Endodermal cell (in vitro differentiated cells): ENCODE measurements around the gene NFATC1. TPM values are rescaled to one million over a fixed set of nuclear protein-coding genes. Genes with fewer than 3 reads are reported as not detected.

ENCODE experiments used
- DNase-seq: peaks from one replicate; pipeline ENCODE4 v3.0.0-alpha.2; 2017
- H3K27ac ChIP-seq: 2 replicates; pipeline ENCODE4 v1.5.1; 2013; ENCODE audit warnings: mild to moderate bottlenecking, low read depth, low read length, moderate library complexity
- H3K27me3 ChIP-seq: 2 replicates; pipeline ENCODE4 v1.6.1; 2013; ENCODE audit warnings: mild to moderate bottlenecking, low read length, moderate library complexity; ENCODE audit not compliant: insufficient read depth, control insufficient read depth, poor library complexity, severe bottlenecking
- H3K36me3 ChIP-seq: 2 replicates; pipeline ENCODE4 v1.7.0; 2013; ENCODE audit warnings: mild to moderate bottlenecking, low read length, moderate library complexity; ENCODE audit not compliant: control insufficient read depth, insufficient read depth
- H3K4me1 ChIP-seq: one replicate; pipeline ENCODE4 v1.7.0; 2013; ENCODE audit warnings: low read length; ENCODE audit not compliant: control insufficient read depth, insufficient read depth
- H3K4me3 ChIP-seq: 2 replicates; pipeline ENCODE4 v1.5.1; 2013; ENCODE audit warnings: mild to moderate bottlenecking, low read length, moderate library complexity
- H3K9ac ChIP-seq: 2 replicates; pipeline ENCODE4 v1.6.1; 2013; ENCODE audit warnings: mild to moderate bottlenecking, low read length, moderate library complexity; ENCODE audit not compliant: poor library complexity, severe bottlenecking; ENCODE audit errors: extremely low read depth
- H3K9me3 ChIP-seq: 2 replicates; pipeline ENCODE4 v1.6.1; 2013; ENCODE audit warnings: mild to moderate bottlenecking, low read length, moderate library complexity; ENCODE audit not compliant: control insufficient read depth
- H3K27ac Mint-ChIP-seq: 2 replicates; pipeline ENCODE4 v1.8.0; 2020; ENCODE audit warnings: mixed read lengths
- H3K27me3 Mint-ChIP-seq: 2 replicates; pipeline ENCODE4 v1.8.0; 2021; ENCODE audit warnings: mild to moderate bottlenecking, mixed read lengths; ENCODE audit not compliant: insufficient read depth
- H3K36me3 Mint-ChIP-seq: 2 replicates; pipeline ENCODE4 v1.8.0; 2020; ENCODE audit warnings: low read depth, mixed read lengths
- H3K4me1 Mint-ChIP-seq: 2 replicates; pipeline ENCODE4 v1.8.0; 2020; ENCODE audit warnings: mixed read lengths
- H3K4me3 Mint-ChIP-seq: 2 replicates; pipeline ENCODE4 v1.8.0; 2020; ENCODE audit warnings: mild to moderate bottlenecking, moderate library complexity, mixed read lengths
- H3K9me3 Mint-ChIP-seq: 2 replicates; pipeline ENCODE4 v1.8.0; 2020; ENCODE audit warnings: mild to moderate bottlenecking, mixed read lengths
- WGBS, 2 experiments: methylation state at CpG; one replicate each; pipeline versions ENCODE4 v1.1.5 to v1.1.7; 2013; ENCODE audit warnings: missing lambda C conversion rate in 2 of 2, mixed read lengths in 1 of 2; ENCODE audit not compliant: insufficient coverage in 1 of 2, insufficient read length in 1 of 2; 5-methylcytosine and 5-hydroxymethylcytosine counted together
- total RNA-seq, 2 donors: library from RNA; stranded (reverse); fragmentation: NEBNext Ultra II Directional in 1 of 2; extraction: Animal tissue kit (Norgen Biotek cat#: 25700) in 1 of 2; gene quantifications; 2 replicates in 1 of 2; 3 replicates in 1 of 2; pipeline ENCODE4 v1.2.1, GENCODE V29; 2021
- TF ChIP-seq, protein P1 (sequence below): fragments of 200-600 bp; sonication (generic); conservative IDR thresholded peaks from 2 replicates; pipeline ENCODE4 v1.5.0; 2021; ENCODE audit warnings: antibody characterized with exemption, mild to moderate bottlenecking

Gene NFATC1
- total RNA-seq, 2 donors from 2014 or later: 23.4 to 32.5 TPM

DNA sequence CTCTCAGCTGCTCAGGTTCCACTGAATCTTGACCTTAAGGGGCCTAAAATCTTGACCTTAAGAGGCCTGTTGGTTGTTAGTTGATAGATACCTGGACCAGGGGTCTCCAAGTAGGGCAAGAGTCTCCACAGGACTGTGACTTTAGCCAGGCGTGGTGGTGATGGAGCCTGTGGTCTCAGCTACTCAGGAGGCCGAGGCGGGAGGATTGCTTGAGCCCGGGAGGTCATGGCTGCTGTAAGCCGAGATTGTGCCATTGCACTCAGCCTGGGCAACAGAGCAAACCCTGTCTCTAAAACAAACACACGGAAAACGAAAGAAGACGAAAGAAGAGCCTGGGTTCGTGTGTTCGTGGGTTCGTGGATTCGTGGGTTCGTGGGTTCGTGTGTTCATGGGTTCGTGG, 163.7 kb downstream of the NFATC1 start:
- peak; percentile 21 for DNase-seq
- Histone ChIP-seq H3K36me3 (no peaks in the 10 kb centered on the region), H3K27ac (no peak overlapping the region), H3K4me1 (no peaks in the 10 kb centered on the region), H3K27me3 (no peaks in the 10 kb centered on the region), H3K9ac (no peak overlapping the region), H3K9me3 (no peaks in the 10 kb centered on the region), H3K4me3 (no peak overlapping the region)
- TF ChIP-seq, protein P1, sequence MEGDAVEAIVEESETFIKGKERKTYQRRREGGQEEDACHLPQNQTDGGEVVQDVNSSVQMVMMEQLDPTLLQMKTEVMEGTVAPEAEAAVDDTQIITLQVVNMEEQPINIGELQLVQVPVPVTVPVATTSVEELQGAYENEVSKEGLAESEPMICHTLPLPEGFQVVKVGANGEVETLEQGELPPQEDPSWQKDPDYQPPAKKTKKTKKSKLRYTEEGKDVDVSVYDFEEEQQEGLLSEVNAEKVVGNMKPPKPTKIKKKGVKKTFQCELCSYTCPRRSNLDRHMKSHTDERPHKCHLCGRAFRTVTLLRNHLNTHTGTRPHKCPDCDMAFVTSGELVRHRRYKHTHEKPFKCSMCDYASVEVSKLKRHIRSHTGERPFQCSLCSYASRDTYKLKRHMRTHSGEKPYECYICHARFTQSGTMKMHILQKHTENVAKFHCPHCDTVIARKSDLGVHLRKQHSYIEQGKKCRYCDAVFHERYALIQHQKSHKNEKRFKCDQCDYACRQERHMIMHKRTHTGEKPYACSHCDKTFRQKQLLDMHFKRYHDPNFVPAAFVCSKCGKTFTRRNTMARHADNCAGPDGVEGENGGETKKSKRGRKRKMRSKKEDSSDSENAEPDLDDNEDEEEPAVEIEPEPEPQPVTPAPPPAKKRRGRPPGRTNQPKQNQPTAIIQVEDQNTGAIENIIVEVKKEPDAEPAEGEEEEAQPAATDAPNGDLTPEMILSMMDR: no peak
- 95 to 96% methylated on average over 5 to 15 of the region's 15 CpGs for WGBS, 2 experiments
- Mint-ChIP-seq H3K4me1 (no peaks in the 10 kb centered on the region), H3K36me3 (no peaks in the 10 kb centered on the region), H3K9me3 (peaks cover 4% of the 10 kb centered on the region), H3K4me3 (no peak overlapping the region), H3K27me3 (no peaks in the 10 kb centered on the region), H3K27ac (no peak overlapping the region)

DNA sequence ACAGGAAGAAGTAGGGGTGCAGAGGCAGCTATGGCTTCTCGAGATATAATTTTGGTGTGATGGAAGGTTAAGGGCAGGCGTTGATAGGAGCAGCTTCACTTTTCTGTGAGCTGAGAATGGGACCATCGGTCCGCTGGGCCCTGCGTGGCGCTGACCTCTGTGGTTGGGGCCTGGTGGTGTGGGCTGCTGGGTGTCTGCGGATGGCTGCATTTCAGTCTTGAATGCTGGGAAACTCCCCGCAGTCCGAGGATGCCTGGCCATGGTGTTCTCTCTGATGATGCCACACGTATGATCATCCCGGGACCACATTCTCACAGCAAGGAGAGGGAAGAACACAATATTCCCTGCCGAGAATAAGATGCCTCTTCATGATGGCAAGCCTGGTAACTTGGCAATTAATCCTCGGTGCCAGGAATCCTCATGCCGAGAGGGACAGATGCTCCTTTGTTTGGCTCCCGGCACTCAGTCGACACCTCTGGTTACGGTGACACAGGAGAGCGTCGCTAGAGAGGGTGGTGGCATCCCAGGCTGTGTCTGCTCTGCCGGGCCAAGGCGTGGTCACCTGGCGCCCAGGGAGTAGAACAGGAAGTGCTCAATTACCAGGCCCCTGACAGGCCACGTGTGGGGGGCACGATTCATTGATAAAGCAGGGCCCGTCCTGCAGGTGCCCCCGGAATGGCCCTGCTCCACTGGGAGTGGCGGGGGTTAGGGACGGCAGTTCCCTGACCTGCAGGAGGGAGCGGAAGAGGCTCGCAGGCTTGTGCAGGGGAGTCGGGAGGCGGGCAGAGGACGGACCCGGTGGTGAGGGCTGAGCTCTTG, 164.5 kb downstream of the NFATC1 start:
- Mint-ChIP-seq H3K36me3 (no peaks in the 10 kb centered on the region), H3K27ac (no peak overlapping the region), H3K9me3 (peaks cover 4% of the 10 kb centered on the region), H3K4me1 (no peaks in the 10 kb centered on the region), H3K27me3 (no peaks in the 10 kb centered on the region), H3K4me3 (no peak overlapping the region)
- no peaks in the 10 kb centered on the region for H3K9me3 ChIP-seq
- H3K36me3 ChIP-seq: no peaks in the 10 kb centered on the region
- H3K4me1 ChIP-seq: no peaks in the 10 kb centered on the region
- H3K27me3 ChIP-seq: no peaks in the 10 kb centered on the region
- no peak overlapping the region for H3K4me3 ChIP-seq
- no peak overlapping the region for H3K9ac ChIP-seq
- peak; percentile 32 for DNase-seq
- TF ChIP-seq, protein P1: no peak
- 93 to 97% methylated on average over 26 to 34 of the region's 34 CpGs for WGBS, 2 experiments
- H3K27ac ChIP-seq: no peak overlapping the region

DNA sequence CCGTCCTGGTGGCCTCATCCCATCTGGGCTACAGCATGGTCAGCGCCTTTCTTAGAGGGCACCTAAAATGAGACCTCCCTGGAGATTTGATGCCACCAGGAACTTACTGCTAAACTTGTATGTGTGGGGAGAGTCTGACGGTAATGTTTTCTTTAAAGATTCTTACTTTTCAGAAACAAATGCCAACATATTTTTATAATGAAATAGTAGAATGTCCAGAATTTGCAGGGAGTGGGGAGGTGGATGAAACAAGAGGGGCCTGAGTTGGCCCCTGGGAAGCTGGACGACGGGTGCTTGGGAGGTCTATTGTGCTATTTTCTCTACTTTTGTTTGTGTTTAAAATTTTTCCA, 165.1 kb downstream of the NFATC1 start:
- TF ChIP-seq, protein P1: no peak
- H3K4me1 Mint-ChIP-seq: no peaks in the 10 kb centered on the region
- peaks cover 4% of the 10 kb centered on the region for H3K9me3 Mint-ChIP-seq
- H3K27ac ChIP-seq: no peak overlapping the region
- no peak for DNase-seq
- no peaks in the 10 kb centered on the region for H3K27me3 Mint-ChIP-seq
- no peak overlapping the region for H3K4me3 Mint-ChIP-seq
- H3K4me3 ChIP-seq: no peak overlapping the region
- H3K4me1 ChIP-seq: no peaks in the 10 kb centered on the region
- H3K36me3 Mint-ChIP-seq: no peaks in the 10 kb centered on the region
- no peaks in the 10 kb centered on the region for H3K9me3 ChIP-seq
- H3K9ac ChIP-seq: no peak overlapping the region
- no peaks in the 10 kb centered on the region for H3K27me3 ChIP-seq
- H3K27ac Mint-ChIP-seq: no peak overlapping the region
- H3K36me3 ChIP-seq: no peaks in the 10 kb centered on the region
- 71 to 87% methylated on average over 1 to 2 of the region's 5 CpGs for WGBS, 2 experiments
